Trophoblast cell (in vitro differentiated cells and primary cell): ENCODE data around the gene TTI1.

Experiments used
- DNase-seq, 2 donors: peaks; one replicate each; pipeline ENCODE4 v3.0.0-alpha.2; 2016
- H2AFZ ChIP-seq: 2 replicates; pipeline ENCODE4 v1.6.1; 2013; ENCODE audit warnings: low read length, moderate library complexity, mild to moderate bottlenecking; ENCODE audit not compliant: insufficient read depth, poor library complexity
- H2AK5ac ChIP-seq: 2 replicates; pipeline ENCODE4 v1.6.1; 2013; ENCODE audit warnings: mild to moderate bottlenecking, low read length
- H2BK120ac ChIP-seq: 2 replicates; pipeline ENCODE4 v1.6.1; 2013; ENCODE audit warnings: low read length, mild to moderate bottlenecking, moderate library complexity; ENCODE audit not compliant: insufficient read depth, poor library complexity
- H2BK12ac ChIP-seq: 2 replicates; pipeline ENCODE4 v1.6.1; 2013; ENCODE audit warnings: mild to moderate bottlenecking, low read length, moderate library complexity
- H2BK5ac ChIP-seq: 2 replicates; pipeline ENCODE4 v1.6.1; 2013; ENCODE audit warnings: low read length, low read depth, moderate library complexity, mild to moderate bottlenecking; ENCODE audit not compliant: poor library complexity
- H3K14ac ChIP-seq: 2 replicates; pipeline ENCODE4 v1.6.1; 2013; ENCODE audit warnings: mild to moderate bottlenecking, low read length
- H3K18ac ChIP-seq: 2 replicates; pipeline ENCODE4 v1.6.1; 2013; ENCODE audit warnings: mild to moderate bottlenecking, low read length
- H3K23ac ChIP-seq: 2 replicates; pipeline ENCODE4 v1.6.1; 2013; ENCODE audit warnings: low read length
- H3K27ac ChIP-seq: 2 replicates; pipeline ENCODE4 v1.5.1; 2013; ENCODE audit warnings: low read depth, mild to moderate bottlenecking, inconsistent platforms, low read length, moderate library complexity
- H3K27me3 ChIP-seq: 2 replicates; pipeline ENCODE4 v1.6.1; 2013; ENCODE audit warnings: inconsistent platforms, mild to moderate bottlenecking, low read length, moderate library complexity; ENCODE audit not compliant: insufficient read depth
- H3K36me3 ChIP-seq, 2 experiments: 1 replicate in 1 of 2; 2 replicates in 1 of 2; pipeline ENCODE4 v1.6.1; 2013; ENCODE audit warnings: low read length in 2 of 2, mild to moderate bottlenecking in 2 of 2, moderate library complexity in 1 of 2; ENCODE audit not compliant: insufficient read depth in 2 of 2, control insufficient read depth in 1 of 2
- H3K4ac ChIP-seq: 2 replicates; pipeline ENCODE4 v1.6.1; 2013; ENCODE audit warnings: low read depth, mild to moderate bottlenecking, low read length, moderate library complexity
- H3K4me1 ChIP-seq, 2 experiments: 1 replicate in 1 of 2; 2 replicates in 1 of 2; pipeline ENCODE4 v1.6.1; 2013; ENCODE audit warnings: low read length in 2 of 2, mild to moderate bottlenecking in 2 of 2, moderate library complexity in 1 of 2; ENCODE audit not compliant: insufficient read depth in 2 of 2, control insufficient read depth in 1 of 2
- H3K4me2 ChIP-seq: 2 replicates; pipeline ENCODE4 v1.6.1; 2013; ENCODE audit warnings: inconsistent platforms, mild to moderate bottlenecking, low read length, moderate library complexity
- H3K4me3 ChIP-seq: 2 replicates; pipeline ENCODE4 v1.5.1; 2013; ENCODE audit warnings: mild to moderate bottlenecking, low read depth, low read length, inconsistent platforms
- H3K79me1 ChIP-seq: one replicate; pipeline ENCODE4 v1.6.1; 2013; ENCODE audit warnings: low read length
- H3K79me2 ChIP-seq: 2 replicates; pipeline ENCODE4 v1.6.1; 2013; ENCODE audit warnings: low read length, mild to moderate bottlenecking; ENCODE audit not compliant: control insufficient read depth, insufficient read depth, poor library complexity
- H3K9ac ChIP-seq: 2 replicates; pipeline ENCODE4 v1.6.1; 2013; ENCODE audit warnings: mild to moderate bottlenecking, low read length
- H3K9me3 ChIP-seq: 2 replicates; pipeline ENCODE4 v1.6.1; 2013; ENCODE audit warnings: low read depth, mild to moderate bottlenecking, control low read depth, inconsistent platforms, low read length; ENCODE audit not compliant: insufficient read depth
- H4K12ac ChIP-seq: 2 replicates; pipeline ENCODE4 v1.6.1; 2013; ENCODE audit warnings: low read depth, mild to moderate bottlenecking, low read length, moderate library complexity
- H4K8ac ChIP-seq: 2 replicates; pipeline ENCODE4 v1.6.1; 2013; ENCODE audit warnings: low read depth, mild to moderate bottlenecking, low read length, moderate library complexity
- H4K91ac ChIP-seq: one replicate; pipeline ENCODE4 v1.6.1; 2013; ENCODE audit warnings: low read depth, mild to moderate bottlenecking, low read length, moderate library complexity
- WGBS: extraction: QIAGEN DNeasy Blood & Tissue Kit; methylation state at CpG from one replicate; pipeline ENCODE4 v1.1.7; 2013; ENCODE audit warnings: missing lambda C conversion rate; ENCODE audit not compliant: insufficient read length, insufficient coverage; ENCODE audit errors: extremely low coverage; 5-methylcytosine and 5-hydroxymethylcytosine counted together

Gene TTI1

GRCh38 chr20:37984018-37984785 is 49.1 kb downstream of the TTI1 start:
- H3K27ac ChIP-seq, result no peak overlapping the region
- no peak overlapping the region for H3K18ac ChIP-seq
- H3K4ac ChIP-seq, result no peak overlapping the region
- no peak overlapping the region for H4K12ac ChIP-seq
- H3K23ac ChIP-seq, result no peak overlapping the region
- no peak overlapping the region for H2BK5ac ChIP-seq
- no peak overlapping the region for H2BK120ac ChIP-seq
- H3K9me3 ChIP-seq, result no peaks in the 10 kb centered on the region
- peaks cover 0 to 2% of the 10 kb centered on the region in 2 experiments for H3K4me1 ChIP-seq
- no peak overlapping the region for H2BK12ac ChIP-seq
- DNase-seq, result no peak
- H3K36me3 ChIP-seq, result peaks cover 10 to 17% of the 10 kb centered on the region in 2 experiments
- no peaks in the 10 kb centered on the region for H3K79me2 ChIP-seq
- no peak overlapping the region for H3K4me2 ChIP-seq
- no peak overlapping the region for H4K91ac ChIP-seq
- no peak overlapping the region for H3K4me3 ChIP-seq
- no peak overlapping the region for H4K8ac ChIP-seq
- H2AK5ac ChIP-seq, result no peak overlapping the region
- no peak overlapping the region for H3K9ac ChIP-seq
- no peaks in the 10 kb centered on the region for H3K79me1 ChIP-seq
- no peaks in the 10 kb centered on the region for H3K27me3 ChIP-seq
- H2AFZ ChIP-seq, result no peak overlapping the region
- WGBS, result no CpG with 5 or more reads among the region's 14 CpGs
- H3K14ac ChIP-seq, result no peak overlapping the region

- Histone ChIP-seq H2BK12ac (no peak overlapping the region), H3K9me3 (no peaks in the 10 kb centered on the region), H3K79me1 (no peaks in the 10 kb centered on the region), H4K12ac (no peak overlapping the region), H2BK120ac (no peak overlapping the region), H3K23ac (no peak overlapping the region), H3K4me2 (no peak overlapping the region), H3K9ac (no peak overlapping the region), H2AK5ac (no peak overlapping the region), H3K36me3 (peaks cover 10 to 15% of the 10 kb centered on the region in 2 experiments), H4K91ac (no peak overlapping the region), H3K4ac (no peak overlapping the region), H3K14ac (no peak overlapping the region), H3K27me3 (no peaks in the 10 kb centered on the region), H3K4me3 (no peak overlapping the region), H3K79me2 (no peaks in the 10 kb centered on the region), H3K18ac (no peak overlapping the region), H4K8ac (no peak overlapping the region), H3K27ac (no peak overlapping the region), H2BK5ac (no peak overlapping the region), H3K4me1 (peaks cover 0 to 2% of the 10 kb centered on the region in 2 experiments), H2AFZ (no peak overlapping the region)
- WGBS, result no CpG with 5 or more reads among the region's 13 CpGs
- no peak for DNase-seq
Observed at GRCh38 chr20:37983286-37983685, 50.0 kb downstream of the TTI1 start.

- Histone ChIP-seq H3K27me3 (no peaks in the 10 kb centered on the region), H3K79me2 (no peaks in the 10 kb centered on the region), H4K91ac (no peak overlapping the region), H3K36me3 (peaks cover 6 to 9% of the 10 kb centered on the region in 2 experiments), H3K9ac (no peak overlapping the region), H3K4me1 (no peaks in the 10 kb centered on the region), H3K79me1 (no peaks in the 10 kb centered on the region), H2AK5ac (no peak overlapping the region), H3K4me2 (no peak overlapping the region), H3K4me3 (no peak overlapping the region), H3K9me3 (peaks cover 2% of the 10 kb centered on the region), H2BK120ac (no peak overlapping the region), H3K18ac (no peak overlapping the region), H2BK12ac (no peak overlapping the region), H4K8ac (no peak overlapping the region), H3K27ac (no peak overlapping the region), H4K12ac (no peak overlapping the region), H3K4ac (no peak overlapping the region), H3K23ac (no peak overlapping the region), H3K14ac (no peak overlapping the region), H2BK5ac (no peak overlapping the region), H2AFZ (no peak overlapping the region)
- no CpG with 5 or more reads among the region's 8 CpGs for WGBS
- no peak for DNase-seq
Observed at GRCh38 chr20:37981568-37981967, 51.7 kb downstream of the TTI1 start.

- no peak for DNase-seq
- no CpG with 5 or more reads among the region's 6 CpGs for WGBS
Observed at GRCh38 chr20:37980876-37981275, 52.4 kb downstream of the TTI1 start.

More at GRCh38 chr20:37980876-37981275, 52.4 kb downstream of the TTI1 start:
- no peak overlapping the region for H3K4me2 ChIP-seq
- no peak overlapping the region for H2BK120ac ChIP-seq
- no peaks in the 10 kb centered on the region for H3K79me2 ChIP-seq
- no peak overlapping the region for H4K12ac ChIP-seq
- no peak overlapping the region for H3K9ac ChIP-seq
- no peak overlapping the region for H3K4me3 ChIP-seq
- H2AFZ ChIP-seq, result no peak overlapping the region
- H3K18ac ChIP-seq, result no peak overlapping the region
- no peak overlapping the region for H2BK12ac ChIP-seq
- no peak overlapping the region for H2AK5ac ChIP-seq
- no peaks in the 10 kb centered on the region for H3K27me3 ChIP-seq
- no peak overlapping the region for H3K14ac ChIP-seq
- no peak overlapping the region for H4K91ac ChIP-seq
- H3K23ac ChIP-seq, result no peak overlapping the region
- H4K8ac ChIP-seq, result no peak overlapping the region
- H3K27ac ChIP-seq, result no peak overlapping the region
- H2BK5ac ChIP-seq, result no peak overlapping the region
- peaks cover 2% of the 10 kb centered on the region for H3K9me3 ChIP-seq
- H3K4ac ChIP-seq, result no peak overlapping the region
- no peaks in the 10 kb centered on the region for H3K4me1 ChIP-seq
- peaks cover 6 to 9% of the 10 kb centered on the region in 2 experiments for H3K36me3 ChIP-seq
- no peaks in the 10 kb centered on the region for H3K79me1 ChIP-seq
